Measurements from ENCODE around the gene LYPD8.

Gene LYPD8

GRCh38 chr1:248696774-248697173, 58.8 kb downstream of the LYPD8 start:
- no peak for DNase-seq

GRCh38 chr1:248696261-248696660, 59.3 kb downstream of the LYPD8 start:
- no peak for DNase-seq

GRCh38 chr1:248695451-248696132, 60.0 kb downstream of the LYPD8 start:
- DNase-seq: no peak

- no peak for DNase-seq
Observed at GRCh38 chr1:248691567-248692155, 63.9 kb downstream of the LYPD8 start.
